OCI-LY3 (cell line): ENCODE measurements around the gene SLC37A2.

Source experiments
- H2AFZ ChIP-seq: fragments of 200-600, 300-600 bp; shearing (Covaris generic); 2 replicates; pipeline ENCODE4 v1.6.0; 2014; ENCODE audit warnings: antibody characterized with exemption, low read depth, low read length
- H3K27ac ChIP-seq: fragments of 200-600, 300-600 bp; sonication (generic); 2 replicates; pipeline ENCODE4 v1.5.1; 2014; ENCODE audit warnings: mild to moderate bottlenecking, low read length, moderate library complexity, mixed read lengths
- H3K27me3 ChIP-seq: fragments of 200-600, 300-600 bp; sonication (generic); 2 replicates; pipeline ENCODE4 v1.6.1; 2014; ENCODE audit warnings: low read depth, low read length, mixed read lengths
- H3K36me3 ChIP-seq: fragments of 200-600, 300-600 bp; sonication (generic); replicated peaks from 2 replicates; pipeline ENCODE3; 2014; ENCODE audit warnings: low read depth, low read length, mixed read lengths
- H3K4me1 ChIP-seq: fragments of 300-600, 200-600 bp; sonication (generic); 2 replicates; pipeline ENCODE4 v1.6.1; 2014; ENCODE audit warnings: low read length, mixed read lengths
- H3K4me2 ChIP-seq: fragments of 200-600, 300-600 bp; sonication (generic); 2 replicates; pipeline ENCODE4 v1.6.1; 2014; ENCODE audit warnings: low read length, mixed read lengths
- H3K4me3 ChIP-seq: fragments of 300-600, 200-600 bp; sonication (generic); 2 replicates; pipeline ENCODE4 v1.5.1; 2014; ENCODE audit warnings: antibody characterized with exemption, mild to moderate bottlenecking, low read length, moderate library complexity
- H3K79me2 ChIP-seq: fragments of 300-600, 200-600 bp; shearing (Covaris generic); 2 replicates; pipeline ENCODE4 v1.6.1; 2014; ENCODE audit warnings: mild to moderate bottlenecking, low read length, mixed read lengths
- H3K9ac ChIP-seq: fragments of 300-600, 200-600 bp; shearing (Covaris generic); 2 replicates; pipeline ENCODE4 v1.6.0; 2014; ENCODE audit warnings: mild to moderate bottlenecking, low read length, moderate library complexity
- H3K9me3 ChIP-seq: fragments of 200-600, 300-600 bp; shearing (Covaris generic); 2 replicates; pipeline ENCODE4 v1.6.1; 2014; ENCODE audit warnings: low read length, mixed read lengths; ENCODE audit not compliant: insufficient read depth
- H4K20me1 ChIP-seq: fragments of 200-600, 300-600 bp; sonication (generic); 2 replicates; pipeline ENCODE4 v1.6.1; 2016; ENCODE audit warnings: low read length, mixed read lengths; ENCODE audit not compliant: insufficient read depth
- EZH2phosphoT487 ChIP-seq: fragments of 200-600 bp; shearing (Covaris generic); IDR thresholded peaks from 2 replicates; pipeline ENCODE4 v1.6.1; 2018; ENCODE audit warnings: antibody characterized with exemption, mixed run types, low read depth
- TF ChIP-seq, protein P1 (sequence below): fragments of 200-600, 300-600 bp; sonication (generic); IDR thresholded peaks from 2 replicates; pipeline ENCODE4 v1.5.1; 2014; ENCODE audit warnings: antibody characterized with exemption, low read length, low read depth

The SLC37A2 gene

DNA sequence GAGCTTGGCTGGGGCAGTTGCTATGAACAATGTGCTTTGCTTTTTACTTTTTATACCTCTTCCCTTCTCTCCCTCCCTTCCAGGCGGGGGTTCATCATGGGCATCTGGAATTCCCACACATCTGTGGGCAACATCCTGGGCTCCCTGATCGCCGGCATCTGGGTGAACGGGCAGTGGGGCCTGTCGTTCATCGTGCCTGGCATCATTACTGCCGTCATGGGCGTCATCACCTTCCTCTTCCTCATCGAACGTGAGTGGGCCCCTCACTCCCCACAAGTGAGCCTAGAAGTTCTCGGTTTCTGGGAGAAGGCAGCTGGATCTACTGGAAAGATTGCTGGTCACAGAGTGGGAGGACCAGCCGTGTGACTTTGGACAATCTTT is 17.4 kb downstream of the SLC37A2 start:
- no peak overlapping the region for H3K27ac ChIP-seq
- no peaks in the 10 kb centered on the region for H4K20me1 ChIP-seq
- H2AFZ ChIP-seq = no peak overlapping the region
- H3K4me2 ChIP-seq = no peak overlapping the region
- H3K79me2 ChIP-seq = no peaks in the 10 kb centered on the region
- H3K9me3 ChIP-seq = no peaks in the 10 kb centered on the region
- no peaks in the 10 kb centered on the region for H3K4me1 ChIP-seq
- H3K36me3 ChIP-seq = no peaks in the 10 kb centered on the region
- TF ChIP-seq, protein P1, sequence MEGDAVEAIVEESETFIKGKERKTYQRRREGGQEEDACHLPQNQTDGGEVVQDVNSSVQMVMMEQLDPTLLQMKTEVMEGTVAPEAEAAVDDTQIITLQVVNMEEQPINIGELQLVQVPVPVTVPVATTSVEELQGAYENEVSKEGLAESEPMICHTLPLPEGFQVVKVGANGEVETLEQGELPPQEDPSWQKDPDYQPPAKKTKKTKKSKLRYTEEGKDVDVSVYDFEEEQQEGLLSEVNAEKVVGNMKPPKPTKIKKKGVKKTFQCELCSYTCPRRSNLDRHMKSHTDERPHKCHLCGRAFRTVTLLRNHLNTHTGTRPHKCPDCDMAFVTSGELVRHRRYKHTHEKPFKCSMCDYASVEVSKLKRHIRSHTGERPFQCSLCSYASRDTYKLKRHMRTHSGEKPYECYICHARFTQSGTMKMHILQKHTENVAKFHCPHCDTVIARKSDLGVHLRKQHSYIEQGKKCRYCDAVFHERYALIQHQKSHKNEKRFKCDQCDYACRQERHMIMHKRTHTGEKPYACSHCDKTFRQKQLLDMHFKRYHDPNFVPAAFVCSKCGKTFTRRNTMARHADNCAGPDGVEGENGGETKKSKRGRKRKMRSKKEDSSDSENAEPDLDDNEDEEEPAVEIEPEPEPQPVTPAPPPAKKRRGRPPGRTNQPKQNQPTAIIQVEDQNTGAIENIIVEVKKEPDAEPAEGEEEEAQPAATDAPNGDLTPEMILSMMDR = no peak
- no peak for TF ChIP-seq EZH2phosphoT487
- H3K27me3 ChIP-seq = no peaks in the 10 kb centered on the region
- H3K9ac ChIP-seq = no peak overlapping the region
- no peak overlapping the region for H3K4me3 ChIP-seq

DNA sequence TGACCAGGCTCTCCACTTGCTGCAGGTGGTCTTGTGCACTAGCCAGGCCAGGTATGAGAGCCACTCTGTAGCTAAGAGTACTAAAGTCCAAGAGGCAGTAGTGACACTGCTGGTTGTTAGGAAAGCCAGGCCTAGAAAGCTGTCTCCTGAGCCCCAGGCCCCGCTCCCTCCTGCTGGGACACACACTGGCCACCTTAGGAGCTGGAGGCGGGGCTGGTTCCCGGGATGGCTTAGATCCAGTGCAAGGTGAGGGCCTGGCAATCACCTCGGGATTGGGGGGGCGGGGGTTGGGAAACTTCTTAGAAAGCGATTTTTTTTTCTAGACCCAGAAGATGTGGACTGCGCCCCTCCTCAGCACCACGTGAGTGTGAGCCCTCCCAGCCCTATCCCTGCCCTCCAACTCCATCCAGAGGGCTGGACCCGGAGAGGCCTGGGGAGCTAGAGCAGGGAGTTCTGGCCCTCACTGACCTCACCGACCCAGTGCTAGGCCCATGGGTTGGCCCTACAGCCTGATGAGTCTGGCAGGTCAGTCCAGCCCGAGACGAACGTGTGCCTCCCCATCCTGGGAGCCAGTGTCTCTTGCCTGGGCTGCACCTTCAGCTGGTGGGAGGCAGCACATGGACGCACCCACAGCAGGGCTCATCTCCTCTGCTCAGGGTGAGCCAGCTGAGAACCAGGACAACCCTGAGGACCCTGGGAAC is 18.1 kb downstream of the SLC37A2 start:
- H3K79me2 ChIP-seq = no peaks in the 10 kb centered on the region
- H3K27me3 ChIP-seq = no peaks in the 10 kb centered on the region
- no peak overlapping the region for H3K27ac ChIP-seq
- H3K4me1 ChIP-seq = no peaks in the 10 kb centered on the region
- TF ChIP-seq, protein P1 = no peak
- no peak for TF ChIP-seq EZH2phosphoT487
- H3K4me3 ChIP-seq = no peak overlapping the region
- H3K36me3 ChIP-seq = no peaks in the 10 kb centered on the region
- no peak overlapping the region for H2AFZ ChIP-seq
- H3K9me3 ChIP-seq = no peaks in the 10 kb centered on the region
- H4K20me1 ChIP-seq = no peaks in the 10 kb centered on the region
- no peak overlapping the region for H3K9ac ChIP-seq
- no peak overlapping the region for H3K4me2 ChIP-seq

DNA sequence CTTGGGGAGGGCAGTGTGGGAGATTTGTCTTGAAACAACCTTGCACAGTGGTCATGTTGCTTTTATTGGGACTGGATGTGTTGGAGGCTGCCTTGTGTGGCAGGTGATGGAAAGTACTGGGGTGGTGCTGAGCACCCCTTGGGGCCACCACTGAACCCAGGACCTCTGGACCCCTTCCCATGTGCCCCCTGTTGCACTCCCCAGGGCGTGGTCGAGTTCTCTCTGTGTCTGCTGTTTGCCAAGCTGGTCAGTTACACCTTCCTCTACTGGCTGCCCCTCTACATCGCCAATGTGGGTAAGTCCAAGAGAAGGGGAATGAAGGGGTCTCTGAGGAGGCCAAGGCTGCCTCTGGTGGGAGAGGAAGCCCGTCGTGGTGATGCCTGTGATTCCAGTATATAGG is 18.9 kb downstream of the SLC37A2 start:
- Histone ChIP-seq H3K4me1 (no peaks in the 10 kb centered on the region), H3K27me3 (no peaks in the 10 kb centered on the region), H3K9ac (no peak overlapping the region), H3K4me2 (no peak overlapping the region), H2AFZ (no peak overlapping the region), H3K4me3 (no peak overlapping the region), H3K9me3 (no peaks in the 10 kb centered on the region), H3K79me2 (no peaks in the 10 kb centered on the region), H3K27ac (no peak overlapping the region), H4K20me1 (no peaks in the 10 kb centered on the region), H3K36me3 (no peaks in the 10 kb centered on the region)
- TF ChIP-seq, protein P1 = no peak
- no peak for TF ChIP-seq EZH2phosphoT487

DNA sequence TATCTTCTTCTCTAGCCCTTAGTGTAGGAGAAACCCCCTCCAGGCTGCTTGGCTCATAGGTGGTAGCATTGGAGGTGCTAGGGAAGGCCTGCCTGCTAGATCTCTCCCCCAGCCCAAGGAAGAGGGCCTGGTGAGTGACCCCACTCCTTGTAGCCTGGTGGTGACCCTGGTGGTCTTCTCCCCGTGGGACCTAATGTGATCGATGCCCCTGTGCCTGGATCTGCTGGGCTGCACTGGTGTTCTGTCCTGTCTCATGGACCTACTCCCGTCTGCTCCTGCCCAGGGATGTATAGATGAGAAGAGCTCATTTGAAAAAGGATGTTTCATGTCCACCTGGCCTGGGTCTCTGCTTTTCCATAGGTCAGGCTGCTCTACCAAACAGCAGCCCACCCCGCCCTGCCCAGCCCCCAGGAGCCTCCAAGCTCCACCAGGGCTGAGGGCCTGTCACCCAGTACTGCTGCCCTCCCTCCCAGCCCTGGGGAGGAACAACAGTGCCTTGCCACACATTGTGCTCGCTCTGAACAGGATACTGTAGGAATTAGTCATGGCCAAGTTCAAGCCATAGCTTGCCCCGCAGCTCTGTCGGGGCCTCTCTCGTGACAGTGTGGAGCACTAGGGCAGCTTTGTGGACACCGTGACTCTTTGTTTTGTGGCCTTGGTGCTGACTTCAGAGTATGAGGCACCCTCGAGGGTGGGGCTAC is 19.7 kb downstream of the SLC37A2 start:
- H3K4me2 ChIP-seq = no peak overlapping the region
- no peak overlapping the region for H3K27ac ChIP-seq
- H3K79me2 ChIP-seq = no peaks in the 10 kb centered on the region
- H3K9ac ChIP-seq = no peak overlapping the region
- no peaks in the 10 kb centered on the region for H4K20me1 ChIP-seq
- H3K4me3 ChIP-seq = no peak overlapping the region
- no peaks in the 10 kb centered on the region for H3K9me3 ChIP-seq
- H3K4me1 ChIP-seq = no peaks in the 10 kb centered on the region
- TF ChIP-seq, protein P1 = no peak
- no peak for TF ChIP-seq EZH2phosphoT487
- H3K36me3 ChIP-seq = no peaks in the 10 kb centered on the region
- H2AFZ ChIP-seq = no peak overlapping the region
- H3K27me3 ChIP-seq = no peaks in the 10 kb centered on the region
